ENCODE measurements around the gene PTGS1.
"Not testable (repeated sequence)": the region's sequence is repeated elsewhere in the genome, so short reads cannot be mapped to it uniquely, and the experiment has no call there.

The PTGS1 gene

GRCh38 chr9:122401896-122402295 is 31.1 kb downstream of the PTGS1 start:
- no peak for DNase-seq

- peak; percentile 67 to 72 for DNase-seq
Measured at GRCh38 chr9:122402403-122402871, 31.6 kb downstream of the PTGS1 start.

GRCh38 chr9:122402874-122403273 is 32.0 kb downstream of the PTGS1 start:
- no peak for DNase-seq

GRCh38 chr9:122403381-122404000 is 32.7 kb downstream of the PTGS1 start:
- DNase-seq = peak; percentile 58 to 68

GRCh38 chr9:122405304-122406069 is 34.7 kb downstream of the PTGS1 start:
- not testable (repeated sequence) for DNase-seq

GRCh38 chr9:122406070-122406890 is 35.5 kb downstream of the PTGS1 start:
- DNase-seq = no peak

- not testable (repeated sequence) for DNase-seq
Measured at GRCh38 chr9:122414108-122414507, 43.3 kb downstream of the PTGS1 start.

GRCh38 chr9:122418016-122418415 is 47.2 kb downstream of the PTGS1 start:
- DNase-seq = no peak

- no peak for DNase-seq
Measured at GRCh38 chr9:122420315-122420714, 49.5 kb downstream of the PTGS1 start.

GRCh38 chr9:122425087-122425486 is 54.3 kb downstream of the PTGS1 start:
- DNase-seq = no peak

GRCh38 chr9:122426723-122427122 is 55.9 kb downstream of the PTGS1 start:
- no peak for DNase-seq

- no peak for DNase-seq
Measured at GRCh38 chr9:122442568-122442967, 71.7 kb downstream of the PTGS1 start.

- no peak for DNase-seq
Measured at GRCh38 chr9:122444041-122444733, 73.4 kb downstream of the PTGS1 start.

All from inflammatory macrophage (primary cell).